IPS-11a (cell line): Measurements from ENCODE around the gene TRMT44.
A peak's percentile ranks its signal among the peaks of the same experiment; 100 is the strongest.
"Not testable (repeated sequence)": the region's sequence is repeated elsewhere in the genome, so short reads cannot be mapped to it uniquely, and the experiment has no call there.

Source experiments
- H3K4me3 ChIP-seq: one replicate; pipeline ENCODE4 v1.5.1; 2013; ENCODE audit warnings: low read depth, low read length, control low read depth

Gene TRMT44

GRCh38 chr4:8405516-8405875, 35.1 kb upstream of the TRMT44 start:
- H3K4me3 ChIP-seq = no peak overlapping the region

GRCh38 chr4:8406887-8407286, 33.7 kb upstream of the TRMT44 start:
- H3K4me3 ChIP-seq = not testable (repeated sequence)

GRCh38 chr4:8407316-8407715, 33.3 kb upstream of the TRMT44 start:
- no peak overlapping the region for H3K4me3 ChIP-seq

- no peak overlapping the region for H3K4me3 ChIP-seq
Observed at GRCh38 chr4:8407756-8408155, 32.8 kb upstream of the TRMT44 start.

- H3K4me3 ChIP-seq = no peak overlapping the region
Observed at GRCh38 chr4:8409264-8410065, 31.1 kb upstream of the TRMT44 start.

GRCh38 chr4:8410066-8410625, 30.4 kb upstream of the TRMT44 start:
- H3K4me3 ChIP-seq = no peak overlapping the region

- H3K4me3 ChIP-seq = no peak overlapping the region
Observed at GRCh38 chr4:8410641-8411271, 29.8 kb upstream of the TRMT44 start.

GRCh38 chr4:8411351-8412180, 29.0 kb upstream of the TRMT44 start:
- H3K4me3 ChIP-seq = no peak overlapping the region

- no peak overlapping the region for H3K4me3 ChIP-seq
Observed at GRCh38 chr4:8412288-8412687, 28.3 kb upstream of the TRMT44 start.

GRCh38 chr4:8414377-8414776, 26.2 kb upstream of the TRMT44 start:
- H3K4me3 ChIP-seq = no peak overlapping the region

GRCh38 chr4:8417071-8417614, 23.4 kb upstream of the TRMT44 start:
- no peak overlapping the region for H3K4me3 ChIP-seq

GRCh38 chr4:8419222-8420041, 21.1 kb upstream of the TRMT44 start:
- no peak overlapping the region for H3K4me3 ChIP-seq

GRCh38 chr4:8420151-8420550, 20.4 kb upstream of the TRMT44 start:
- not testable (repeated sequence) for H3K4me3 ChIP-seq

GRCh38 chr4:8422327-8422726, 18.2 kb upstream of the TRMT44 start:
- no peak overlapping the region for H3K4me3 ChIP-seq

GRCh38 chr4:8422786-8423185, 17.8 kb upstream of the TRMT44 start:
- no peak overlapping the region for H3K4me3 ChIP-seq

GRCh38 chr4:8427262-8427661, 13.3 kb upstream of the TRMT44 start:
- no peak overlapping the region for H3K4me3 ChIP-seq

GRCh38 chr4:8427761-8428287, 12.8 kb upstream of the TRMT44 start:
- H3K4me3 ChIP-seq = peak overlapping the region; percentile 67

GRCh38 chr4:8428288-8429097, 12.1 kb upstream of the TRMT44 start:
- H3K4me3 ChIP-seq = peak overlapping the region; percentile 67

GRCh38 chr4:8431553-8431952, 9.0 kb upstream of the TRMT44 start:
- H3K4me3 ChIP-seq = no peak overlapping the region
